ENCODE data around the gene MFN2. TPM values are rescaled to one million over a fixed set of nuclear protein-coding genes. Genes with fewer than 3 reads are reported as not detected.

MFN2 gene
- total RNA-seq, 4 donors from 2014 or later: 80.0 to 131 (median 111) TPM

- DNase-seq: peak in 1 of 2 donors; percentile 10
- no peak overlapping the region for H3K4me3 ChIP-seq (replicated peaks in 1 of 3)
- intact Hi-C loops (cut with DNase I): no loop called here
- H3K27ac ChIP-seq: peak overlapping the region; percentile 52 to 87 (median 73)
- H3K36me3 ChIP-seq: peaks cover 19 to 24% of the 10 kb centered on the region in 2 donors
- H3K4me1 ChIP-seq: peaks cover 0 to 27% of the 10 kb centered on the region in 2 donors
- H3K9me3 ChIP-seq: no peaks in the 10 kb centered on the region
- WGBS, 2 donors: 78 to 83% methylated on average over 9 of the region's 9 CpGs
- TF ChIP-seq CTCF (IDR thresholded peaks at IDR 0.05): no peak
- no peak for TF ChIP-seq POLR2A (IDR thresholded peaks at IDR 0.05)
- no peaks in the 10 kb centered on the region for H3K27me3 ChIP-seq
Measured at GRCh38 chr1:12015499-12015898, 35.3 kb downstream of the MFN2 start.

- Histone ChIP-seq H3K27ac (no peak overlapping the region), H3K27me3 (no peaks in the 10 kb centered on the region), H3K9me3 (no peaks in the 10 kb centered on the region), H3K36me3 (peaks cover 12 to 18% of the 10 kb centered on the region in 2 donors), H3K4me1 (peaks cover 0 to 32% of the 10 kb centered on the region in 2 donors), H3K4me3 (replicated peaks in 1 of 3) (no peak overlapping the region)
- intact Hi-C loops (cut with DNase I): no loop called here
- WGBS, 2 donors: 85 to 92% methylated on average over 3 of the region's 3 CpGs
- no peak for DNase-seq
- TF ChIP-seq CTCF (IDR thresholded peaks at IDR 0.05): no peak
- TF ChIP-seq POLR2A (IDR thresholded peaks at IDR 0.05): no peak
Measured at GRCh38 chr1:12016182-12016581, 35.9 kb downstream of the MFN2 start.

GRCh38 chr1:12019858-12020509, 39.7 kb downstream of the MFN2 start:
- Histone ChIP-seq H3K27me3 (no peaks in the 10 kb centered on the region), H3K9me3 (no peaks in the 10 kb centered on the region), H3K36me3 (peaks cover 4 to 14% of the 10 kb centered on the region in 2 donors), H3K27ac (peak overlapping the region in 2 of 3 donors; percentile 76 to 81), H3K4me1 (peaks cover 0 to 15% of the 10 kb centered on the region in 2 donors), H3K4me3 (replicated peaks in 1 of 3) (peak overlapping the region; percentile 42 to 84 (median 60))
- DNase-seq: no peak
- WGBS, 2 donors: 12 to 19% methylated on average over 7 to 12 of the region's 12 CpGs
- intact Hi-C loops (cut with DNase I): loop anchor here (10.0 kb wide), 1 partner anchor 105 kb away; no protein-coding TSS in a partner anchor
- no peak for TF ChIP-seq CTCF (IDR thresholded peaks at IDR 0.05)
- no peak for TF ChIP-seq POLR2A (IDR thresholded peaks at IDR 0.05)

- Histone ChIP-seq H3K36me3 (peaks cover 4 to 14% of the 10 kb centered on the region in 2 donors), H3K27ac (no peak overlapping the region), H3K4me3 (replicated peaks in 1 of 3) (no peak overlapping the region), H3K27me3 (no peaks in the 10 kb centered on the region), H3K4me1 (peaks cover 0 to 11% of the 10 kb centered on the region in 2 donors), H3K9me3 (no peaks in the 10 kb centered on the region)
- WGBS, 2 donors: 78 to 94% methylated on average over 3 to 6 of the region's 9 CpGs
- intact Hi-C loops (cut with DNase I): loop anchor here (10.0 kb wide), 1 partner anchor 107 kb away; no protein-coding TSS in a partner anchor
- TF ChIP-seq CTCF (IDR thresholded peaks at IDR 0.05) (no peak), POLR2A (IDR thresholded peaks at IDR 0.05) (no peak)
- no peak for DNase-seq
Measured at GRCh38 chr1:12021616-12022015, 41.4 kb downstream of the MFN2 start.

GRCh38 chr1:12022036-12022435, 41.8 kb downstream of the MFN2 start:
- Histone ChIP-seq H3K9me3 (no peaks in the 10 kb centered on the region), H3K27ac (no peak overlapping the region), H3K36me3 (peaks cover 4 to 14% of the 10 kb centered on the region in 2 donors), H3K27me3 (no peaks in the 10 kb centered on the region), H3K4me1 (peaks cover 0 to 11% of the 10 kb centered on the region in 2 donors), H3K4me3 (replicated peaks in 1 of 3) (no peak overlapping the region)
- intact Hi-C loops (cut with DNase I): loop anchor here (10.0 kb wide), 1 partner anchor 107 kb away; no protein-coding TSS in a partner anchor
- 93 to 94% methylated on average over 9 to 10 of the region's 14 CpGs for whole genome bisulfite sequencing, 2 donors
- TF ChIP-seq CTCF (IDR thresholded peaks at IDR 0.05) (no peak), POLR2A (IDR thresholded peaks at IDR 0.05) (no peak)
- no peak for DNase-seq
